Neural progenitor cell (in vitro differentiated cells): ENCODE data around the gene LPAR5.

Experiments used
- EZH2 ChIP-seq: fragments of 200-600 bp; sonication (generic); IDR thresholded peaks from 2 replicates; pipeline ENCODE4 v1.6.1; 2017; ENCODE audit warnings: antibody characterized with exemption, mild to moderate bottlenecking, moderate library complexity
- TF ChIP-seq, protein P1 (sequence below): fragments of 200-600 bp; sonication (generic); IDR thresholded peaks from 2 replicates; pipeline ENCODE4 v1.5.1; 2017; ENCODE audit warnings: antibody characterized with exemption, mild to moderate bottlenecking

GRCh38 chr12:6582959-6583358 lies 52.8 kb downstream of the LPAR5 start:
- TF ChIP-seq, protein P1, sequence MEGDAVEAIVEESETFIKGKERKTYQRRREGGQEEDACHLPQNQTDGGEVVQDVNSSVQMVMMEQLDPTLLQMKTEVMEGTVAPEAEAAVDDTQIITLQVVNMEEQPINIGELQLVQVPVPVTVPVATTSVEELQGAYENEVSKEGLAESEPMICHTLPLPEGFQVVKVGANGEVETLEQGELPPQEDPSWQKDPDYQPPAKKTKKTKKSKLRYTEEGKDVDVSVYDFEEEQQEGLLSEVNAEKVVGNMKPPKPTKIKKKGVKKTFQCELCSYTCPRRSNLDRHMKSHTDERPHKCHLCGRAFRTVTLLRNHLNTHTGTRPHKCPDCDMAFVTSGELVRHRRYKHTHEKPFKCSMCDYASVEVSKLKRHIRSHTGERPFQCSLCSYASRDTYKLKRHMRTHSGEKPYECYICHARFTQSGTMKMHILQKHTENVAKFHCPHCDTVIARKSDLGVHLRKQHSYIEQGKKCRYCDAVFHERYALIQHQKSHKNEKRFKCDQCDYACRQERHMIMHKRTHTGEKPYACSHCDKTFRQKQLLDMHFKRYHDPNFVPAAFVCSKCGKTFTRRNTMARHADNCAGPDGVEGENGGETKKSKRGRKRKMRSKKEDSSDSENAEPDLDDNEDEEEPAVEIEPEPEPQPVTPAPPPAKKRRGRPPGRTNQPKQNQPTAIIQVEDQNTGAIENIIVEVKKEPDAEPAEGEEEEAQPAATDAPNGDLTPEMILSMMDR: no peak
- TF ChIP-seq EZH2: no peak
